Measurements from ENCODE around the gene LAMTOR3.

The LAMTOR3 gene

DNA sequence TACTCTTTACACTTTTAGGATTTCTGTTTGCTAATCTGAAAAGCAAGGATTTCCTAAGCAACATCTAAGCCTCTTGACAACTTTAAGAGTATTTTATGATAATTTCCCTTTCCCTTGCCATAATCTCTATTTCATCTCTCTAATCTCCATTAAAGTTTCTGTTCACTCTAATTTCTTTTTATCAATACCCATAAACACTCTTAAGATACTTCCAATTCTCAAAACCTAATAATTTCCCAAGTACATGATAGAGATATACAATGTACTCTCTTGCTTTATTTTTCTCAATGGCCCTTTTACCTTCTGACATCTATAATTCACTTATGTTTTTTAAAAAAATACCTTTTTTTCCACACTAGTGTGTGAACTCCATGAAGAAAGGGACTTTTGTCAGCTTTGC lies 50.8 kb downstream of the LAMTOR3 start:
- TF ChIP-seq GLIS3 (CRISPR knock-in tag; IDR thresholded peaks at IDR 0.05) (no peak), ZNF565 (CRISPR knock-in tag; conservative IDR thresholded peaks at IDR 0.05; ENCODE audit: low read depth) (no peak), ZNF70 (CRISPR knock-in tag; IDR thresholded peaks at IDR 0.05) (no peak), TOX (CRISPR knock-in tag; IDR thresholded peaks at IDR 0.05; ENCODE audit: borderline replicate concordance) (no peak), ISL1 (CRISPR knock-in tag; IDR thresholded peaks at IDR 0.05) (no peak), SNAI2 (CRISPR knock-in tag; IDR thresholded peaks at IDR 0.05) (no peak), ZC3H10 (CRISPR knock-in tag; IDR thresholded peaks at IDR 0.05) (no peak), ZFP30 (CRISPR knock-in tag; IDR thresholded peaks at IDR 0.05) (no peak)
- TF ChIP-seq, protein P1, sequence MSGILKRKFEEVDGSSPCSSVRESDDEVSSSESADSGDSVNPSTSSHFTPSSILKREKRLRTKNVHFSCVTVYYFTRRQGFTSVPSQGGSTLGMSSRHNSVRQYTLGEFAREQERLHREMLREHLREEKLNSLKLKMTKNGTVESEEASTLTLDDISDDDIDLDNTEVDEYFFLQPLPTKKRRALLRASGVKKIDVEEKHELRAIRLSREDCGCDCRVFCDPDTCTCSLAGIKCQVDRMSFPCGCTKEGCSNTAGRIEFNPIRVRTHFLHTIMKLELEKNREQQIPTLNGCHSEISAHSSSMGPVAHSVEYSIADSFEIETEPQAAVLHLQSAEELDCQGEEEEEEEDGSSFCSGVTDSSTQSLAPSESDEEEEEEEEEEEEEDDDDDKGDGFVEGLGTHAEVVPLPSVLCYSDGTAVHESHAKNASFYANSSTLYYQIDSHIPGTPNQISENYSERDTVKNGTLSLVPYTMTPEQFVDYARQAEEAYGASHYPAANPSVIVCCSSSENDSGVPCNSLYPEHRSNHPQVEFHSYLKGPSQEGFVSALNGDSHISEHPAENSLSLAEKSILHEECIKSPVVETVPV (CRISPR knock-in tag; IDR thresholded peaks at IDR 0.05) = no peak
- TF ChIP-seq, protein P2, sequence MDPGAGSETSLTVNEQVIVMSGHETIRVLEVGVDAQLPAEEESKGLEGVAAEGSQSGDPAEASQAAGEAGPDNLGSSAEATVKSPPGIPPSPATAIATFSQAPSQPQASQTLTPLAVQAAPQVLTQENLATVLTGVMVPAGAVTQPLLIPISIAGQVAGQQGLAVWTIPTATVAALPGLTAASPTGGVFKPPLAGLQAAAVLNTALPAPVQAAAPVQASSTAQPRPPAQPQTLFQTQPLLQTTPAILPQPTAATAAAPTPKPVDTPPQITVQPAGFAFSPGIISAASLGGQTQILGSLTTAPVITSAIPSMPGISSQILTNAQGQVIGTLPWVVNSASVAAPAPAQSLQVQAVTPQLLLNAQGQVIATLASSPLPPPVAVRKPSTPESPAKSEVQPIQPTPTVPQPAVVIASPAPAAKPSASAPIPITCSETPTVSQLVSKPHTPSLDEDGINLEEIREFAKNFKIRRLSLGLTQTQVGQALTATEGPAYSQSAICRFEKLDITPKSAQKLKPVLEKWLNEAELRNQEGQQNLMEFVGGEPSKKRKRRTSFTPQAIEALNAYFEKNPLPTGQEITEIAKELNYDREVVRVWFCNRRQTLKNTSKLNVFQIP (CRISPR knock-in tag; IDR thresholded peaks at IDR 0.05; ENCODE audit: borderline replicate concordance, low read depth) = no peak
- TF ChIP-seq, protein P3, sequence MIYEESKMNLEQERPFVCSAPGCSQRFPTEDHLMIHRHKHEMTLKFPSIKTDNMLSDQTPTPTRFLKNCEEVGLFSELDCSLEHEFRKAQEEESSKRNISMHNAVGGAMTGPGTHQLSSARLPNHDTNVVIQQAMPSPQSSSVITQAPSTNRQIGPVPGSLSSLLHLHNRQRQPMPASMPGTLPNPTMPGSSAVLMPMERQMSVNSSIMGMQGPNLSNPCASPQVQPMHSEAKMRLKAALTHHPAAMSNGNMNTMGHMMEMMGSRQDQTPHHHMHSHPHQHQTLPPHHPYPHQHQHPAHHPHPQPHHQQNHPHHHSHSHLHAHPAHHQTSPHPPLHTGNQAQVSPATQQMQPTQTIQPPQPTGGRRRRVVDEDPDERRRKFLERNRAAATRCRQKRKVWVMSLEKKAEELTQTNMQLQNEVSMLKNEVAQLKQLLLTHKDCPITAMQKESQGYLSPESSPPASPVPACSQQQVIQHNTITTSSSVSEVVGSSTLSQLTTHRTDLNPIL (CRISPR knock-in tag; IDR thresholded peaks at IDR 0.05; ENCODE audit: low read depth) = no peak
- ATAC-seq = no peak

DNA sequence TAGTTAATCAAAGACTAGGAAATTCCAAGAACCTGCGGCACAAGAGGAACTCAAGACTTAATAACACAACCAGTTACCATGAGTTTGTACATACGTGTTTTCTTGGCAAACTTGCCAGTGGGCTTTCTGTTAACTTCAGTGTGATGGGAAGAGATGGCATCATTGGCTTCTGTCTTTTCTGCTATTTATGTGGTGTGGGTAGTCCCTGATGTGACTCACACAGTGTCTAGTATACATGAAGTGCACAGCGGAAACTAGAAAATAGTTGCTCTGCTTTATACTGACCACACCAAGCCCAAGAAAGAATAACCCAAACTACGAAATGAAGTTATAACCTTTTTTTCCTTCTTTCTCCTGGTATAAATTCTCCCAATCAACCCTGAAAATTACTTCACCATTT lies 53.1 kb downstream of the LAMTOR3 start:
- no peak for TF ChIP-seq ZNF8 (CRISPR knock-in tag; IDR thresholded peaks at IDR 0.05)
- TF ChIP-seq, protein P1 (CRISPR knock-in tag; IDR thresholded peaks at IDR 0.05) = no peak
- no peak for ATAC-seq

DNA sequence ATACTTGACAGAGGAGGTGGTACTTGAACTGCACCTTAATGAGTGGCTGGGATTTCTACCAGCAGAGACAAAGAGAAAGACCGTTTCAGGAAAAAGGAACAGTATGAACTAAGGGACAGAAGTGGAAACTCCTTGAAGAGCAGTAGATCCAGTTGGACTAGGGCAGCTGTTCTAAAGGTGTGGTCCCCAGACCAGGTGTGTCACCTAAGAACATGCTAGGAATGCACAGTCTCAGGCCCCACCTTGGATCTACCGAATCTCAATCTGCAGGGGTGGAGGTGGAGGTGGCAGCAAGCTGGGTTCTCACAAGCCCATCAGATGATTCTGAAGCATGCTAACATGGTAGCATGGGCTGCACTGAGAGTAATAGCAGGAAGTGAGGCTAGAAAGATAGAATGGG lies 55.3 kb downstream of the LAMTOR3 start:
- ATAC-seq = no peak
- TF ChIP-seq, protein P4, sequence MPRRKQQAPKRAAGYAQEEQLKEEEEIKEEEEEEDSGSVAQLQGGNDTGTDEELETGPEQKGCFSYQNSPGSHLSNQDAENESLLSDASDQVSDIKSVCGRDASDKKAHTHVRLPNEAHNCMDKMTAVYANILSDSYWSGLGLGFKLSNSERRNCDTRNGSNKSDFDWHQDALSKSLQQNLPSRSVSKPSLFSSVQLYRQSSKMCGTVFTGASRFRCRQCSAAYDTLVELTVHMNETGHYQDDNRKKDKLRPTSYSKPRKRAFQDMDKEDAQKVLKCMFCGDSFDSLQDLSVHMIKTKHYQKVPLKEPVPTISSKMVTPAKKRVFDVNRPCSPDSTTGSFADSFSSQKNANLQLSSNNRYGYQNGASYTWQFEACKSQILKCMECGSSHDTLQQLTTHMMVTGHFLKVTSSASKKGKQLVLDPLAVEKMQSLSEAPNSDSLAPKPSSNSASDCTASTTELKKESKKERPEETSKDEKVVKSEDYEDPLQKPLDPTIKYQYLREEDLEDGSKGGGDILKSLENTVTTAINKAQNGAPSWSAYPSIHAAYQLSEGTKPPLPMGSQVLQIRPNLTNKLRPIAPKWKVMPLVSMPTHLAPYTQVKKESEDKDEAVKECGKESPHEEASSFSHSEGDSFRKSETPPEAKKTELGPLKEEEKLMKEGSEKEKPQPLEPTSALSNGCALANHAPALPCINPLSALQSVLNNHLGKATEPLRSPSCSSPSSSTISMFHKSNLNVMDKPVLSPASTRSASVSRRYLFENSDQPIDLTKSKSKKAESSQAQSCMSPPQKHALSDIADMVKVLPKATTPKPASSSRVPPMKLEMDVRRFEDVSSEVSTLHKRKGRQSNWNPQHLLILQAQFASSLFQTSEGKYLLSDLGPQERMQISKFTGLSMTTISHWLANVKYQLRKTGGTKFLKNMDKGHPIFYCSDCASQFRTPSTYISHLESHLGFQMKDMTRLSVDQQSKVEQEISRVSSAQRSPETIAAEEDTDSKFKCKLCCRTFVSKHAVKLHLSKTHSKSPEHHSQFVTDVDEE (CRISPR knock-in tag; IDR thresholded peaks at IDR 0.05) = no peak
- TF ChIP-seq ZFP3 (CRISPR knock-in tag; IDR thresholded peaks at IDR 0.05) (no peak), ZNF565 (CRISPR knock-in tag; conservative IDR thresholded peaks at IDR 0.05; ENCODE audit: low read depth) (no peak), OSR1 (CRISPR knock-in tag; IDR thresholded peaks at IDR 0.05) (no peak), GLIS3 (CRISPR knock-in tag; IDR thresholded peaks at IDR 0.05) (no peak), TCF4 (CRISPR knock-in tag; IDR thresholded peaks at IDR 0.05; ENCODE audit: borderline replicate concordance) (no peak), ESRRG (CRISPR knock-in tag; IDR thresholded peaks at IDR 0.05) (no peak), ZC3H10 (CRISPR knock-in tag; IDR thresholded peaks at IDR 0.05) (no peak), ISL1 (CRISPR knock-in tag; IDR thresholded peaks at IDR 0.05) (no peak), SNAI2 (CRISPR knock-in tag; IDR thresholded peaks at IDR 0.05) (no peak), ZNF8 (CRISPR knock-in tag; IDR thresholded peaks at IDR 0.05) (no peak), TOX (CRISPR knock-in tag; IDR thresholded peaks at IDR 0.05; ENCODE audit: borderline replicate concordance) (no peak), BACH2 (CRISPR knock-in tag; IDR thresholded peaks at IDR 0.05; ENCODE audit: borderline replicate concordance) (no peak), ZFP30 (CRISPR knock-in tag; IDR thresholded peaks at IDR 0.05) (no peak), ZNF70 (CRISPR knock-in tag; IDR thresholded peaks at IDR 0.05) (no peak)
- TF ChIP-seq, protein P5, sequence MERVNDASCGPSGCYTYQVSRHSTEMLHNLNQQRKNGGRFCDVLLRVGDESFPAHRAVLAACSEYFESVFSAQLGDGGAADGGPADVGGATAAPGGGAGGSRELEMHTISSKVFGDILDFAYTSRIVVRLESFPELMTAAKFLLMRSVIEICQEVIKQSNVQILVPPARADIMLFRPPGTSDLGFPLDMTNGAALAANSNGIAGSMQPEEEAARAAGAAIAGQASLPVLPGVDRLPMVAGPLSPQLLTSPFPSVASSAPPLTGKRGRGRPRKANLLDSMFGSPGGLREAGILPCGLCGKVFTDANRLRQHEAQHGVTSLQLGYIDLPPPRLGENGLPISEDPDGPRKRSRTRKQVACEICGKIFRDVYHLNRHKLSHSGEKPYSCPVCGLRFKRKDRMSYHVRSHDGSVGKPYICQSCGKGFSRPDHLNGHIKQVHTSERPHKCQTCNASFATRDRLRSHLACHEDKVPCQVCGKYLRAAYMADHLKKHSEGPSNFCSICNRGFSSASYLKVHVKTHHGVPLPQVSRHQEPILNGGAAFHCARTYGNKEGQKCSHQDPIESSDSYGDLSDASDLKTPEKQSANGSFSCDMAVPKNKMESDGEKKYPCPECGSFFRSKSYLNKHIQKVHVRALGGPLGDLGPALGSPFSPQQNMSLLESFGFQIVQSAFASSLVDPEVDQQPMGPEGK (CRISPR knock-in tag; IDR thresholded peaks at IDR 0.05; ENCODE audit: borderline replicate concordance) = no peak
- TF ChIP-seq, protein P2 (CRISPR knock-in tag; IDR thresholded peaks at IDR 0.05; ENCODE audit: borderline replicate concordance, low read depth) = no peak
